GM13976 (cell line): ENCODE results near the gene ASAP2.

Source experiments
- DNase-seq: peaks from one replicate; pipeline ENCODE4 v3.0.0; 2012; ENCODE audit warnings: low spot score
- CTCF ChIP-seq: IDR thresholded peaks from 2 replicates; pipeline ENCODE4 v1.5.1; 2012; ENCODE audit warnings: borderline replicate concordance, mild to moderate bottlenecking; ENCODE audit not compliant: insufficient read depth; ENCODE audit errors: extremely low read depth, missing control alignments, control extremely low read depth
- in situ Hi-C: fragments of 300-500 bp; cut with MboI; formaldehyde crosslinking; loops from one replicate; pipeline ENCODE4 v1.12.0; 2022; ENCODE audit warnings: low sequenced_read_pairs, mixed read lengths, inconsistent platforms; ENCODE audit not compliant: unreplicated experiment

ASAP2 gene

GRCh38 chr2:9306911-9307310 lies 100.3 kb downstream of the ASAP2 start:
- in situ Hi-C loops = no loop called here
- no peak for TF ChIP-seq CTCF
- DNase-seq = no peak

GRCh38 chr2:9307535-9307934 lies 100.9 kb downstream of the ASAP2 start:
- no peak for DNase-seq
- TF ChIP-seq CTCF = no peak
- in situ Hi-C loops = no loop called here

- no peak for DNase-seq
- in situ Hi-C loops = no loop called here
- no peak for TF ChIP-seq CTCF
These were observed 101.8 kb downstream of the ASAP2 start for GRCh38 chr2:9308186-9308955.

- DNase-seq = no peak
- no peak for TF ChIP-seq CTCF
- in situ Hi-C loops = no loop called here
These were observed 102.5 kb downstream of the ASAP2 start for GRCh38 chr2:9309147-9309546.

GRCh38 chr2:9310377-9310776 lies 103.8 kb downstream of the ASAP2 start:
- no peak for DNase-seq
- TF ChIP-seq CTCF = no peak
- in situ Hi-C loops = no loop called here

- no peak for DNase-seq
- in situ Hi-C loops = no loop called here
- TF ChIP-seq CTCF = no peak
These were observed 104.2 kb downstream of the ASAP2 start for GRCh38 chr2:9310798-9311197.
